Stimulated activated CD8-positive, alpha-beta memory T cell treated with anti-CD3 and anti-CD28 coated beads, Interleukin-2, amount 100 ng/mL, for 1 hour (primary cell): ENCODE measurements around the gene FAAH2.
"Not testable (repeated sequence)": the region's sequence is repeated elsewhere in the genome, so short reads cannot be mapped to it uniquely, and the experiment has no call there.

ENCODE experiments used
- DNase-seq, 2 donors: peaks; one replicate each; pipeline ENCODE4 v3.0.0-alpha.2; 2020; ENCODE audit warnings: low read depth in 2 of 2

Gene FAAH2

DNA sequence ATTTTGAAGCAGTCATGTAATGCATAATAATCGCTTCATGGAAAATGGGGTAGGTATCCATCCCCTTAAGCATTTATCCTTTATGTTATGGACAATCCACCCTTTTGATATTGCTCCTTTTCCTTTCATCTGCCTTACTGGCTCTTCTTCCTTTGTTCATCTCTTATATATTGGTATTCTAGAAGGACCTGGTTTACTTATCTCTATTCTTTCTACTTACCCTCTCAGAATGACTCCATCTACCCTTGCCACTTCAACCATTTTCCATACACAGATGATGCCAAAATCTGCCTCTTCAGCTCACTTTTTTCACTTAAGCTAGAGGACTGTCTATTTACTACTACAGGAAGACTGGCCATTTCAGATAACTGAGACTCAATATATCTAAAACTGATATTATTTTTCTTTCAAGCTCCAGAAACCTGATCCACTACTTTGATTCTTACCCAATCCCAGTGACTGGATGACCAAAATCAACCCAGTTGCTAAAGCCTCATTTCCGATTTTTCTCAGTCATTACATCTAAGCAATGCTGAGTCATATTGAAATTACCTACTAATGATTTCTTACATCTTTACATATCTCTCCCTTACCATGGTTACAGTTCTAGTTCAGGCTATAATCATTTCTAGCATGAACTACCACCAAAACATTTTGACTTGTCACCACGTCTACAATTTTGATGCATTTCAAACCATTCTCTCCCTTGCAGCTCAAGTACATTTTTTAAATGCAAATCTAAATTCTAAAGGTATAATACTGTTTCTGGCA lies 93.7 kb downstream of the FAAH2 start:
- DNase-seq, result no peak

- not testable (repeated sequence) for DNase-seq
Measured at GRCh38 chrX:57394162-57394561, 107.7 kb downstream of the FAAH2 start.

DNA sequence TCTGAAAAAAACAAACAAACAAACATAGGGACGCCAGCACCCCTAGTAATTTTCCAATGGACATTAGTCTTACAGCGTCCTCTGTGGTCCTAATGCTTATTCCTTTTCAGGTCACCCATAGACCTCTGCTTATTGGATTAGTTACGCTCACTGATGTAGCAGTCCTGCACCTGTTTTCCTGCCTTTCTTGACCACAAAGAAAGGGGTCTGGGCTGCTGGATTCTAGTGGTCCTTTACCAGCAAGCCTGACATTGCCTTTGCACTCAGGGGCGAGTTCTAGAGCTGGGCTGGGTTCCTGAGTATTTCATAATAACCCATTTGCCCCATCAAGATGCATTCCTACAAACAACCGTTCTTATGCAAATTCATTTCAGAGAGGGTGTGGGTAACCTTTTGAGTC lies 116.7 kb downstream of the FAAH2 start:
- not testable (repeated sequence) for DNase-seq

DNA sequence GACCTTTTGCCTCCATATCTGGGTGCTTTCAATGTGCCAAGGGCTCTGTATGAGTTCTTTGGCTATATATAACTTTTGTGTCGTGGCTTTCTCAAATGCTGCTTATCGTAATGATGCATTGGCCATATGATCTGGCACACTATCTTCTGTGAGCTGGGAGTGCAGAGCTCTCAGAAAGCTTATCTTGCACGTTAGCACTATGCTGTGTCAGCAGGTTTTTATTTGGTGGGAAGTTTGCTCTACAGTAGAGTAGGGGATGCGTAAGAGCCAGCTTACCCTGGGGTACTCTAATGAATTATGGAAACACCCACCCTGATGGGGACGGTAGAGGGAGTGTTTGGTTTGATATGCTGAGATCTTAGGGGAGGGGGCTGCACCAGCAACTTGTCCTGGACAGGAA lies 119.6 kb downstream of the FAAH2 start:
- no peak for DNase-seq

DNA sequence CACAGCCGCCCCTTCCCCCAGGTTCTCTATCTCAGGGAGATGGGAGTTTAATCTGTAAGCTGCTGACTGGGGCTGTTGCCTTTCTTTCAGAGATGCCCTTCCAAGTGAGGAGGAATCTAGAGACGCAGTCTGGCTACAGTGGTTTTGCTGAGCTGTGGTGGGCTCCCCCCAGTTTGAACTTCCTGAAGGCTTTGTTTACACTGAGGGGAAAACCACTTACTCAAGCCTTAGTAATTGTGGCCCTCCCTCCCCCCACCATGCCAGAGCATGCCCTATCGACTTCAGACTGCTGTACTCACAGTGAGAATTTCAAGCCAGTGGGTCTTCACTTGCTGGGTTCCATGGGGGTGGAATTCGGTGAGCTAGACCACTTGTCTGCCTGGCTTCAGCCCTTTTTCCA lies 131.3 kb downstream of the FAAH2 start:
- DNase-seq, result no peak

DNA sequence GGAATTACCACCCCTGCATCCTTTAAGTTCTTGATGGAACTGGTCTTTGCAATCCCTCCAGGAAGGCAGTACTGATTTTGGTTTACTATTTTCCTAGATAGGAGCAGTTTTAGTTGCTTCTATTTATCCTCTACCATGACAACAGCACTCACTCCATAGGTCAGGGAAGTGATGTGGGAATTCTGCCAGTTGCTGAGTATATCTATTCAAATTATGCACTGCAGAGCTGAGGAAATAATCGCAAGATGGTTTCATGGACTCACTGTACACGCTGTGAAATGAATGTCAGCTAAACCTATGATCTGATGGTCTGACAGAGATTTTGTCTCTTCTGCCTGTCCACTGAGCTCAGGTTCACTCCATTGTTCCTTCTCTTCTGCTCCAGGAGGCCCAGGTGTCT lies 135.8 kb downstream of the FAAH2 start:
- DNase-seq, result no peak

DNA sequence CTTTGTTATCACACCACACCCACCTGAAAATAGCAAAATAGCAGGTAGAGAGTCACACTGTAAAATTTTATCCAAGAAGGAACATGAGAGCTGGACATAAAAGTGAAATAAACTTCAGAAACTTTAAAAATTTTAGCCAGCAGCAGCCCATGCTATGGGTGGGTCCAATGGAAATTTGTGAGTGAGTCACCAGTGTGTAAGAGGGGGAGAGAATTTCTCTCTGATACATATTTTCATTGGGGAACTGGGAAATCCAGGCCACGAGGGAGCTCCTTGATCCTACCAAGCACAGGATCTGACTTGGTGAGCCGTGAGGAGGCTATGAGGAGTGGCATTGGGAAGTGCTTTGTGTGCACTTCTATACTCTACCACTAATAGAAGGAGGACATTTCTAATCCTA lies 136.3 kb downstream of the FAAH2 start:
- no peak for DNase-seq

- no peak for DNase-seq
Measured at GRCh38 chrX:57445076-57445475, 158.6 kb downstream of the FAAH2 start.

DNA sequence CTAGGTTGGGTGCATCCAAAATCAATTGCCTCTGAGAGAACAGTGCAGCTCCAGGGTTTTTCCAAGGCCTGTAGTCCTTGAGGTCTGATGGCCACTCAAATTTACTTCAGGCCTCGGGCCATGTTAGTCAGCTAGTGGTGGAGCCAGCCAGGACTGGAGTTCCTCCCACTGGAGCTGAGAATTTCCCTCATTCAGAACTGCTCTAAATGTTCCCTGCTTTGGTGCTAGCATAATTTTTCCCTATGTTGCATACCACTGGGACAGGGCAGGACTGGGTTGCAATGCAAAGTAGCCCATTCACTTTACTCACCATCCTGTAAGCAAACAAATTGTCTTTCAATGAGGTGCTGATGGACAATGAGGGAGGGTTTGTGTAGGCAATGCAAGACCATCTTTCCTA lies 159.3 kb downstream of the FAAH2 start:
- no peak for DNase-seq

DNA sequence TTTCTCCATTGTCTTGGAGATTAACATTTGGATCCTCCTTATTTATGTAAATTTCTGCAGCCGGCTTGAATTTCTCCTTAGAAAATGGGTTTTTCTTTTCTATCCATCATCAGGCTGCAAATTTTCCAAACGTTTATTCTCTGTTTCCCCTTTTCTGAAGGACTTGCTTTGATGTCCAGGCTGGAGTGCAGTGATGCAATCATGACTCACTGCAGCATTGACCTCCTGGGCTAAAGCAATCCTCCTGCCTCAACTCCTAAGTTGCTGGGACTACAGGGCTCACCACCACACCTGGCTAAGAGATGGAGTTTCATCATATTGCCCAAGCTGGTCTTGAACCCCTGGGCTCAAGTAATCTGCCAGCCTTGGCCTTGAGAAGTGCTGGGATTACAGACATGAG lies 161.3 kb downstream of the FAAH2 start:
- no peak for DNase-seq

DNA sequence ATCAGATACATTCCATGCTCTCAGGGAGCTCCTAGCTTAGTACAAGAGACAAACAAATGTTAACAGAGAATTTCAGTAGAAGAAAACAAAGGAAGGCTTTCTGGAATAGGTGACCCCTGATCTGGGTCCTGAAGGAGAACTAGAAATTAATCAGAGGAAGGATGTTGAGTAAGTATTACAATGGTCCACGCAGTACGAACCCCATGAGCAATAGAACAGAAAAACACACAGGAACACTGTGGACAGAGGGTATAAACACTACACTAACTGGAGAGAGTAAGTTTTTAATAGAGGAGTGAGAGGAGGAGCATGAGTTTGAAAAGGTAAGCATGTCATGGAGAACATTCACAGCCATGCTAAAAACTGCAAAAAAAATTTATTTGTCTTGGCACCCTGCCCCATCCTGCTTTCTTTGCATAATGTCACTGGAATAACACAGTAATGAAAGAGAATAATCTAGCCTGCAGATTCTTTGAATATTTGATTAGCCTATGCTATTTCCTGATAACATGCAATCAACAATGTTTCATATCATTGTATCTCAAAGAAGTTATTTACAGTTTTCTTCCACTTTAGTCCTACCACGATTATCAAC lies 165.0 kb downstream of the FAAH2 start:
- DNase-seq, result no peak

GRCh38 chrX:57453901-57454300 lies 167.4 kb downstream of the FAAH2 start:
- DNase-seq, result no peak

DNA sequence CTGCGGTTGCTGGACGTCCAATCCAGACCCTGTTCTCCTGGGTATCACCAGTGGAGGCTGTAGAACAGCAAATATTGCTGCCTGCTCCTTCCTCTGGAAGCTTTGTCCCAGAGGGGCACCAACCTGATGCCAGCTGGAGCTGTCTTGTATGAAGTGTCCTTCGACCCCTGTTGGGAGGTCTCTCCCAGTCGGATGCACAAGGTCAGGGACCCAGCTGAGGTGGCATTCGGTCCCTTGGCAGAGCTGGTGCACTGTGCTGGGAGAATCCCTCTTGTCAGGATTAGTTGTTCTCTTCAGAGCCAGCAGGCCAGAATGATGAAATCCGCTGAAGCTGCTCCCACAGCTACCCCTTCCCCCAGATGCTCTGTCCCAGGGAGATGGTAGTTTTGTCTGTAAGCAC lies 195.0 kb downstream of the FAAH2 start:
- DNase-seq, result no peak

DNA sequence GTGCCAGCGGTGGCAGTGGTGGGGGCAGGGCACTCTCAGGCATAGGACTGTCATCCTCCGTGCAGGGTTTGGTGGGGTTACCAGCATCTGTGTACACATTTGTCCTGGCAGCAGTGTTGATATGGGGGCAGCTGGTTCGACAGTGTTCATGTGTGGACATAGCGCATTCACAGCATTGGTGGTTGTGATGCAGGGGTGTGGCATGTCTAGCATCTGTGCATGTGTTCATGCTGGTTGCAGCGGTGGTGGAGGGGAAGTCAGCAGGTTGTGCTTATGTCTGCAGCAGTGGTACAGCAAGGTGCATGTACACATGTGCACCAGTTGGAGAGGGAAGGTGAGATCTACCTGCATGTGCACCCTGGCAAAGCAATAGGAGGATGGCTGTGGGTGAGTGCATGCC lies 230.0 kb downstream of the FAAH2 start:
- no peak for DNase-seq

DNA sequence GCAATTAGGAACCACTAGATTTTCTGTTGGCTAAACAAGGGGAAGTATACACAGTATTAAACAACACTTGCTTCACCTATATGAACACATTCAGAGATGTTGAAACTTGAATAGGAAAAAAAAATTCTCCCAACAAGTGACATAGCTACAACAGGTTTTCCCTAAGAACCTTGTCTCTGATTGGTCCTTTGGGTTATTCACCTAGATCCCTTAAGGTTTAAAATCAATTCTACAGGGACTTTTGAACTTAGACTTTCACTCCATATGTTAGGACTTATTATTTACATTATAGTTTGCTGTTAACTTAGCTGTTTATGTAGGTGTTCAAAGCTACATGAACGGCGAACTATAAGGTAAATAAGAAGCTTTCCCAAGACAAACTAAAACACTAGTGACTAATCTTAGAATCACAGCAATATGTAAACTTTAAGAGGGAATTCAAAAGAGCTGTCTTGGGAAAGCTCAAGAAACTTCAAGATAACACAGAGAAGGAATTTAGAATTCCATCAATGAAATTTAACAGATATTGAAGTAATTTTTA lies 233.1 kb downstream of the FAAH2 start:
- DNase-seq, result no peak

GRCh38 chrX:57528670-57529255 lies 242.3 kb downstream of the FAAH2 start:
- no peak for DNase-seq
